ENCODE data around the gene SORCS3.

The SORCS3 gene

DNA sequence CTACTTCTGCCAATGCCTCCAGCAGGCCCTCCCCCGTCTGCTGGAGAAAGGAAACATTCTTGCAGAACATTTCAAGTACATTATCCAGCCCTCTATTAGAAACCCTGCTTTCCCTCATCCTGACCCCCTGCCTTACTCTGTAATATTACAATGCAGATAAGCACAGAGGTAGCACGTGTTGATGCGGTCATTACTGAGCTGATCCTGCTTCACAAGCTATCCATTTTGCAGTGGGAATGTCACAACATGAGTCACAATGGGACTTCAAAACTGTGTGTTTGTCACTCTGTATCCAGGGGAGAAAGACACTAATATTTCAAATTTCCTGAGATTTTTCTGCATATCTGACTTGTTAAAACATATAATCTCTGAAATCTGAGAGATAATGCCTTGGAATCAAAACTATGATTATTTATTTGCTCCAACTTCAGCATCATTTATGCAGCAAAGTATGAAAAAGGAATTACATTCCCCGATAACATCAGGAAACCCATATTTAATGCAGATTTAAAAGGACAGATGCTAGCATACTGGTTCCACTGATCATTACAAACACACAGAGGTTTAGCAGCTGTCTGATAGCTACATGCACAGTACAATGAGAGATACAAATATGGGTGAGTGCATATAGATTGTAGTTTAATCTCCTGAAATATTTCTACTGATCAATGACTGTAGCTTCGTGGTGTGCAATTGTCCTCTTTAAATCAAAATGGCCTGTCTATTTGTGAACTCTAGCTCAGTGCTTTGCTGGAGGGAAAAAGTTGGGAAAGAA lies 239.7 kb downstream of the SORCS3 start:
- no peak overlapping the region for H3K27ac ChIP-seq
- TF ChIP-seq, protein P1, sequence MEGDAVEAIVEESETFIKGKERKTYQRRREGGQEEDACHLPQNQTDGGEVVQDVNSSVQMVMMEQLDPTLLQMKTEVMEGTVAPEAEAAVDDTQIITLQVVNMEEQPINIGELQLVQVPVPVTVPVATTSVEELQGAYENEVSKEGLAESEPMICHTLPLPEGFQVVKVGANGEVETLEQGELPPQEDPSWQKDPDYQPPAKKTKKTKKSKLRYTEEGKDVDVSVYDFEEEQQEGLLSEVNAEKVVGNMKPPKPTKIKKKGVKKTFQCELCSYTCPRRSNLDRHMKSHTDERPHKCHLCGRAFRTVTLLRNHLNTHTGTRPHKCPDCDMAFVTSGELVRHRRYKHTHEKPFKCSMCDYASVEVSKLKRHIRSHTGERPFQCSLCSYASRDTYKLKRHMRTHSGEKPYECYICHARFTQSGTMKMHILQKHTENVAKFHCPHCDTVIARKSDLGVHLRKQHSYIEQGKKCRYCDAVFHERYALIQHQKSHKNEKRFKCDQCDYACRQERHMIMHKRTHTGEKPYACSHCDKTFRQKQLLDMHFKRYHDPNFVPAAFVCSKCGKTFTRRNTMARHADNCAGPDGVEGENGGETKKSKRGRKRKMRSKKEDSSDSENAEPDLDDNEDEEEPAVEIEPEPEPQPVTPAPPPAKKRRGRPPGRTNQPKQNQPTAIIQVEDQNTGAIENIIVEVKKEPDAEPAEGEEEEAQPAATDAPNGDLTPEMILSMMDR (conservative IDR thresholded peaks at IDR 0.05) = no peak
- no peak for TF ChIP-seq ZFX (IDR thresholded peaks at IDR 0.05)

DNA sequence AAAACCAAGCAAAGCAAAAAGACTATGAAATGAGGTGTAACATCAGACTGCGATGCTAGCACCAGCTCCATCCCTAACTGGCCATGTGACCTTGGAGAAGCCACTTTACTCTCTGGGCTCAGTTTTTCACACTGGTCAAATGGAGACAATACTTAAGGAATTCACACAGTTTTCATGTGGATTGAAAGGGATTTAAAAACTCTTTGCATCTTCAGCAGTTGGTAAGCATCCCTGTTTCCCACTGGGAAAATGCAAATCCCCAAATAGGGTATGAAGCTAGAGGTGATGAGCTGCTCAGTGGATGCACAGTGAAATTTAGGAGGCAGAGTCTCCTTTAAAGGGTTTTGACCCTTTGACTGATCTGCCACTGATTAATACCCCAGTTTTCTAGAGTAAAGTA lies 240.7 kb downstream of the SORCS3 start:
- no peak for TF ChIP-seq ZFX (IDR thresholded peaks at IDR 0.05)
- TF ChIP-seq, protein P1 (conservative IDR thresholded peaks at IDR 0.05) = no peak
- no peak overlapping the region for H3K27ac ChIP-seq

DNA sequence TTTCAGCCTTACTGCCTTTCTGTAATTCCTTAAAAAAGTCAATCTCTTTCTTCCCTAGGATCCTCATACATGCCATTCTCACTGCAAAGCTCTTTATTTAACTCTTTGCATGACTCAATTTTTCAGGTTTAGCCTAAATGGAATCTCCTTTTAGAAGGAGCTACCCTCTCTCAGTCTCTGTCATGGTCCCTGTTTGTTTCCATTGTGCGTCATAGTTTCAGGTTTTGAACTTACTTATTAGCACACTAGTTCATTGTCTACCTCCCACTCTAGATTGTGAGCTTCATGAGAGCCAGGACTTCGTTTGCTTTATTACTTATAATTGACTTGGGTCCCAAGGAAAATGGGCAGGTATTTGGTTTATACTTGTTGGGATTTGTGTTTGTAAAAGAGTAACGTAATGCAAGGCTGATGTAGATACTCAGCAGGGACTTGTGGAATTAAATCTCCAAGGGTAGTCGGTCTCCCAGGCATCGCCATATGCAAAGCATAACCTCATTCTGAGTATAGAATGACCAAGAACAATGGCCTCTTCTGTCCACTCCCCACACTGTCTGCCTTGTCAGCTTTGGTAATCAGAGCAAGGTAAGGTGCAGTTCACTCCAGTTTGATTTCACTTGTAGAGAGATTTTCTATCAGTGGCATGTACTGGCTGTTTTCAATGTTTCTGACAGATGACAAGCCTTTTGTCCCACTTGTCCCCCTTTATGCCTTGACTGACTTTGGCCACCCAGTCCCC lies 252.0 kb downstream of the SORCS3 start:
- no peak overlapping the region for H3K27ac ChIP-seq
- TF ChIP-seq ZFX (IDR thresholded peaks at IDR 0.05) = no peak
- TF ChIP-seq, protein P1 (conservative IDR thresholded peaks at IDR 0.05) = no peak

DNA sequence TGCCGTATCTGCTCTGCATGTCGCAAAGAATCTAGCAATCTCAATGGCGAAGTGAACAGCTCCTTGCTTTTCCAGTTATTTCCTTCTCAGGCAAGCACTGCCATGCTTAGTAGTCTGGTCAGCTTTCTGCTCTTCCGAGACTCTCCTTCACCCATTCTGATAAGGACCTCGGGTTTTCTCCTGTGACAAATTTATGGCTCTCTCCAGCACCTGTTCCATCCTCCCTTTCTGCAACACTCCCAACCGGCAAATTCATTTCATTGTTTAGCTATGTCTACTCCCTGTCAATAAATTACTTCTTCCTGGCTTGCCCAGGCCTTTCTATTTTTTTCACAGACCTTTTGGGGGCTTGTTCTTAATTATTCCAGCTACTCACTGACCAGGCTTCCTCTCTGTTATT lies 252.6 kb downstream of the SORCS3 start:
- TF ChIP-seq, protein P1 (conservative IDR thresholded peaks at IDR 0.05) = no peak
- no peak for TF ChIP-seq ZFX (IDR thresholded peaks at IDR 0.05)
- no peak overlapping the region for H3K27ac ChIP-seq

DNA sequence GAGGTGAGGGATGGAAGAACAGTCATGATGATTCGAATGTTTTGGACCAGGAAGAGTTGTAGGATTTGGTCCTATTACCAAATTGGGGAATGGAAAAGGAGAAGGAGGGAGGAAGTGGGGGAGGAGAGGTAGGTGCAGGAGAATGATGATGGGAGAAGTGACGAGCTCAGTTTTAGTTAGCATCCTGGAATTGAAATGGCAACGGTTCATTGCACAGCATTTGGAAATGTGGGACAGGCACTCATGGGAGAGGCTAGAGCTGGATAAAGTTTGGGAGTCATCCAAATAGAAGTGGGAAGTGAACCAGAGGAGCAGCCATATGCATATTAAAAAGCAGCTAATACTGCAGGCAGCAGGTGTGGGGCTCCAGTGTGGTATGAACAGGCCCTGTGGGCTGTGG lies 253.6 kb downstream of the SORCS3 start:
- H3K27ac ChIP-seq = no peak overlapping the region
- TF ChIP-seq ZFX (IDR thresholded peaks at IDR 0.05) = no peak
- TF ChIP-seq, protein P1 (conservative IDR thresholded peaks at IDR 0.05) = no peak

DNA sequence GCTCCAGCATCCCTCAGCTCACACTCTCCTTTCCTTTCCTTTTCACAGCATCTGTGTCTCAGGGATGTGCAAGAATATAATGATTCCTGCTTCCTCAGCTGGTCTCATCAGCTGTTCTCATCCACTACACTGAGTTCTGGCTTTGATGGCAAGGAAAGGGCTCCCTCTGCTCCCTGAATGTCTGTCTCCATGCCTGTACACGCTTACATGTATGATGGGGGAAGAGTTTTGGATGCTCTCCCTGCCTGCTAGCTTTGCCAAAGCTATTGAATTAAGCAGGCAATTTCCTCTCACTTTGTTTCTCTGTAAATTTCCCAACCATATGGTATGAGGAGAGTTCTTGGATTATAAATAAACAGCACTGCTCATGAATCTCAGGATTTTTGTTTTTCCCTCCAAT lies 254.5 kb downstream of the SORCS3 start:
- TF ChIP-seq, protein P1 (conservative IDR thresholded peaks at IDR 0.05) = no peak
- TF ChIP-seq ZFX (IDR thresholded peaks at IDR 0.05) = no peak
- no peak overlapping the region for H3K27ac ChIP-seq

DNA sequence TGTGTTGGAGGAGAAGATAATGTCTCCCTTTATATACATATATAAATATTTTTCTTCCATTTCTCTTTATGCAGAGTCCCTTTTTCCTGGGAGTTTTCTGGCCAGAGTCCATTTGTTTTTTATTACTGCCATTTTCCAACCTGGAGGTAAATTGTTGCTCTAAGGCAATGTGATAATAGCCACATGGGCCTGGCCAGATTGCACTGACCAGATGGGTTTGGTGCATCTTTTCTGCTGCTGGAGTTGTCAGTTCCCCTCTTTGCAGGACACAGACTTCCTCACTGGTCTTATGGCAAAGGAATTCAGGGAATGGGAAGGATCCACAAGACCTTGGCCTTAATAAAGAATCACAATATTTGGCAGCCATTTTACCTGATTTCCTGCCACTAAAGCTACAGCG lies 254.9 kb downstream of the SORCS3 start:
- no peak for TF ChIP-seq ZFX (IDR thresholded peaks at IDR 0.05)
- H3K27ac ChIP-seq = no peak overlapping the region

All from C4-2B (cell line).